ENCODE measurements around the gene ANKS6.

DNA sequence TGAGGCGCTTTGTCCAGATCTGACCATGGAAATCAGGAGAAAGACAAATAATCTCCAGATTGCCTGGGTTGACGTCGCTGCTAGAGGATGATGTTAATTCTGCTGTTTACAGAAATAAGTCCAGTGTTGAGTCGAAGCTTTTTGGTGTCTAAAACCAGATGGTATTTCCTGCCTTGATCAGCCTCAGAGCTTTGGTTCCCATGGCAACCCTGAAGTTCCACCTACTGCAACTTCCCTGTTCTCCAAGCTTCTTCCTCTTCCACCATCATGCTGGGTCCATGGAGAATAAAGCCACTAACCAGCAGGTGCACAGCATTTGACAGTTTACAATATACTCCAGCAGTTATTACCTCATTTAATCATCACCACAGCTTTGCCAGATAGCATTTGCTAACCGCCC, 69.6 kb downstream of the ANKS6 start:
- TF ChIP-seq POLR2A (IDR thresholded peaks at IDR 0.05; ENCODE audit: low read depth, low read length) (no peak), POLR2AphosphoS5 (IDR thresholded peaks at IDR 0.05; ENCODE audit: low read depth, low read length) (no peak), PAX5 (IDR thresholded peaks at IDR 0.05; ENCODE audit: insufficient read depth, low read length, severe bottlenecking) (no peak), TAF1 (IDR thresholded peaks at IDR 0.05; ENCODE audit: low read depth, low read length) (no peak), SPI1 (IDR thresholded peaks at IDR 0.05; ENCODE audit: low read depth, low read length) (no peak), POU2F2 (IDR thresholded peaks at IDR 0.05; ENCODE audit: low read depth, low read length) (no peak)
